ENCODE results near the gene PPP1R9B.
A peak's percentile ranks its signal among the peaks of the same experiment; 100 is the strongest.

DNA sequence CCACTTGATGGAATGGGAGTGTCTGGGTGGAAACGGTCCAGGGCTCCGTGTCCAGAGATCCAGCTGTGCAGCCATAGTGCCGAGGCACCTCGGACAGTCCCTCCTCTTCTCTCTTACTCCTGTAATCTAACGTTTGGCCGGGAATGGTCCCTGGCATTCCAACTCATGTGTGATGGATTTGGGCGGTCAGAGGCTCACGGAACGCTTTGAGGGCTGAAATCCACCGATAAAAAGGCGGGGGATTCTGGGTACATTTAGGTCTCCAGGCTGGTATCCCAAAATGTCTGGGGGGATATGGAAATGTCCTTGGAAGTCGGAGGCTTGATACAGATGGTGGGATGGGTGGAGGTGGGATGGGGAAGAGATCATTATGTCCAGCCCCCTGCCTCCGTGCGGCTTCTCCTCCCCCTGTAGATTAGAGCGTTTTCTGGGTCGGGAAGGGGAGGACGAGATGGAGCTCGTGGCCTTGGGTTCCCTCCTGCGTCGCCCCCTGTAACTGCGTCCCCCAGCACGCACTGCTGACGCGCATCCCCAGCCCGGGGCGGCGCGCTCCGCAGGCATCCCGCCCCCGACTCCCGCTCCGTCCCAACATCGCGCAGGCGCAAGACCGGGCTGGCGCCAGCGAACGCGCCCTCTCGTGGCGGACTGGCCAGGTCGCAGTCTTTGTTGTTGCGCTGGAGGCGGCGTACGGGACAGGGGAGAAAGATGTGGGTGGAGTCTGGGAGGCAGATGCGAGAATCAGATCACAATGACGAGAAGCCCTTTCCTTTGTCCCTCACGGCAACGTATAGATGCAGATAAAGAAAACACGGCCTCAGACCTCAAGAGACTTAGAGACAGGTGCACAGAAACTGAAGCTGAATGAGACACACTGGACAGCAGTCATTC lies 10.8 kb upstream of the PPP1R9B start:
- TF ChIP-seq, protein P1, sequence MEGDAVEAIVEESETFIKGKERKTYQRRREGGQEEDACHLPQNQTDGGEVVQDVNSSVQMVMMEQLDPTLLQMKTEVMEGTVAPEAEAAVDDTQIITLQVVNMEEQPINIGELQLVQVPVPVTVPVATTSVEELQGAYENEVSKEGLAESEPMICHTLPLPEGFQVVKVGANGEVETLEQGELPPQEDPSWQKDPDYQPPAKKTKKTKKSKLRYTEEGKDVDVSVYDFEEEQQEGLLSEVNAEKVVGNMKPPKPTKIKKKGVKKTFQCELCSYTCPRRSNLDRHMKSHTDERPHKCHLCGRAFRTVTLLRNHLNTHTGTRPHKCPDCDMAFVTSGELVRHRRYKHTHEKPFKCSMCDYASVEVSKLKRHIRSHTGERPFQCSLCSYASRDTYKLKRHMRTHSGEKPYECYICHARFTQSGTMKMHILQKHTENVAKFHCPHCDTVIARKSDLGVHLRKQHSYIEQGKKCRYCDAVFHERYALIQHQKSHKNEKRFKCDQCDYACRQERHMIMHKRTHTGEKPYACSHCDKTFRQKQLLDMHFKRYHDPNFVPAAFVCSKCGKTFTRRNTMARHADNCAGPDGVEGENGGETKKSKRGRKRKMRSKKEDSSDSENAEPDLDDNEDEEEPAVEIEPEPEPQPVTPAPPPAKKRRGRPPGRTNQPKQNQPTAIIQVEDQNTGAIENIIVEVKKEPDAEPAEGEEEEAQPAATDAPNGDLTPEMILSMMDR (IDR thresholded peaks at IDR 0.05) = peak; percentile 64
- no peak for TF ChIP-seq NR2C2 (CRISPR knock-in tag; IDR thresholded peaks at IDR 0.05)
- TF ChIP-seq CREB1 (CRISPR knock-in tag; IDR thresholded peaks at IDR 0.05) = 0 out of 2 replicates have a peak, but pooled peaks have one; percentile 79
- TF ChIP-seq FOXJ3 (CRISPR knock-in tag; IDR thresholded peaks at IDR 0.05; ENCODE audit: borderline replicate concordance) = no peak
- no peak for TF ChIP-seq SMAD3 (CRISPR knock-in tag; IDR thresholded peaks at IDR 0.05; ENCODE audit: borderline replicate concordance)
- TF ChIP-seq, protein P2, sequence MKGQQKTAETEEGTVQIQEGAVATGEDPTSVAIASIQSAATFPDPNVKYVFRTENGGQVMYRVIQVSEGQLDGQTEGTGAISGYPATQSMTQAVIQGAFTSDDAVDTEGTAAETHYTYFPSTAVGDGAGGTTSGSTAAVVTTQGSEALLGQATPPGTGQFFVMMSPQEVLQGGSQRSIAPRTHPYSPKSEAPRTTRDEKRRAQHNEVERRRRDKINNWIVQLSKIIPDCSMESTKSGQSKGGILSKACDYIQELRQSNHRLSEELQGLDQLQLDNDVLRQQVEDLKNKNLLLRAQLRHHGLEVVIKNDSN (CRISPR knock-in tag; IDR thresholded peaks at IDR 0.05) = no peak
- no peak for TF ChIP-seq NFYB (CRISPR knock-in tag; conservative IDR thresholded peaks at IDR 0.05; ENCODE audit: low read depth)
- TF ChIP-seq, protein P3, sequence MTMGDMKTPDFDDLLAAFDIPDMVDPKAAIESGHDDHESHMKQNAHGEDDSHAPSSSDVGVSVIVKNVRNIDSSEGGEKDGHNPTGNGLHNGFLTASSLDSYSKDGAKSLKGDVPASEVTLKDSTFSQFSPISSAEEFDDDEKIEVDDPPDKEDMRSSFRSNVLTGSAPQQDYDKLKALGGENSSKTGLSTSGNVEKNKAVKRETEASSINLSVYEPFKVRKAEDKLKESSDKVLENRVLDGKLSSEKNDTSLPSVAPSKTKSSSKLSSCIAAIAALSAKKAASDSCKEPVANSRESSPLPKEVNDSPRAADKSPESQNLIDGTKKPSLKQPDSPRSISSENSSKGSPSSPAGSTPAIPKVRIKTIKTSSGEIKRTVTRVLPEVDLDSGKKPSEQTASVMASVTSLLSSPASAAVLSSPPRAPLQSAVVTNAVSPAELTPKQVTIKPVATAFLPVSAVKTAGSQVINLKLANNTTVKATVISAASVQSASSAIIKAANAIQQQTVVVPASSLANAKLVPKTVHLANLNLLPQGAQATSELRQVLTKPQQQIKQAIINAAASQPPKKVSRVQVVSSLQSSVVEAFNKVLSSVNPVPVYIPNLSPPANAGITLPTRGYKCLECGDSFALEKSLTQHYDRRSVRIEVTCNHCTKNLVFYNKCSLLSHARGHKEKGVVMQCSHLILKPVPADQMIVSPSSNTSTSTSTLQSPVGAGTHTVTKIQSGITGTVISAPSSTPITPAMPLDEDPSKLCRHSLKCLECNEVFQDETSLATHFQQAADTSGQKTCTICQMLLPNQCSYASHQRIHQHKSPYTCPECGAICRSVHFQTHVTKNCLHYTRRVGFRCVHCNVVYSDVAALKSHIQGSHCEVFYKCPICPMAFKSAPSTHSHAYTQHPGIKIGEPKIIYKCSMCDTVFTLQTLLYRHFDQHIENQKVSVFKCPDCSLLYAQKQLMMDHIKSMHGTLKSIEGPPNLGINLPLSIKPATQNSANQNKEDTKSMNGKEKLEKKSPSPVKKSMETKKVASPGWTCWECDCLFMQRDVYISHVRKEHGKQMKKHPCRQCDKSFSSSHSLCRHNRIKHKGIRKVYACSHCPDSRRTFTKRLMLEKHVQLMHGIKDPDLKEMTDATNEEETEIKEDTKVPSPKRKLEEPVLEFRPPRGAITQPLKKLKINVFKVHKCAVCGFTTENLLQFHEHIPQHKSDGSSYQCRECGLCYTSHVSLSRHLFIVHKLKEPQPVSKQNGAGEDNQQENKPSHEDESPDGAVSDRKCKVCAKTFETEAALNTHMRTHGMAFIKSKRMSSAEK (CRISPR knock-in tag; IDR thresholded peaks at IDR 0.05; ENCODE audit: borderline replicate concordance) = no peak
- no peak for TF ChIP-seq ESRRA (CRISPR knock-in tag; IDR thresholded peaks at IDR 0.05; ENCODE audit: borderline replicate concordance)
- peak; percentile 91; the same call in 1 of the 2 replicates for TF ChIP-seq FOXK1 (CRISPR knock-in tag; IDR thresholded peaks at IDR 0.05)

Data from WTC11 (cell line).